Subcutaneous adipose tissue (tissue), 4 donors: ENCODE data around the gene EVI5L. TPM values are rescaled to one million over a fixed set of nuclear protein-coding genes. Genes with fewer than 3 reads are reported as not detected.

Experiments
- CTCF ChIP-seq: fragments of 450-650 bp; IDR thresholded peaks from one replicate; pipeline ENCODE4 v1.5.1; 2016; ENCODE audit warnings: low read depth, mild to moderate bottlenecking, control low read depth, antibody characterized with exemption, moderate library complexity
- total RNA-seq, 4 donors: library from RNA; depleted of rRNA; stranded (reverse); fragments of >200 nt; gene quantifications; one replicate each; pipeline ENCODE4 v1.1.0, GENCODE V29; 2016

EVI5L gene
- total RNA-seq, 4 donors from 2014 or later, result 6.3 to 12.1 (median 9.9) TPM

- no peak for TF ChIP-seq CTCF
Observed at GRCh38 chr19:7900931-7901330, 70.9 kb downstream of the EVI5L start.

GRCh38 chr19:7901337-7901736 is 71.3 kb downstream of the EVI5L start:
- TF ChIP-seq CTCF, result no peak

GRCh38 chr19:7902796-7903243 is 72.8 kb downstream of the EVI5L start:
- no peak for TF ChIP-seq CTCF

GRCh38 chr19:7903244-7904073 is 73.4 kb downstream of the EVI5L start, which contains the start of gene MAP2K7:
MAP2K7 (plus strand) TSS chr19:7903877; CDS start chr19:7903945, 68 bp downstream.
- no peak for TF ChIP-seq CTCF

GRCh38 chr19:7904074-7905020 is 74.3 kb downstream of the EVI5L start:
- no peak for TF ChIP-seq CTCF

- no peak for TF ChIP-seq CTCF
Observed at GRCh38 chr19:7905268-7905667, 75.2 kb downstream of the EVI5L start.

- TF ChIP-seq CTCF, result no peak
Observed at GRCh38 chr19:7905859-7906258, 75.8 kb downstream of the EVI5L start.
